NT2/D1 (cell line): Measurements from ENCODE around the gene FANCF.

ENCODE experiments used
- YY1 ChIP-seq: IDR thresholded peaks from 2 replicates; pipeline ENCODE4 v1.6.1; 2011; ENCODE audit not compliant: insufficient read length, insufficient read depth
- ZNF274 ChIP-seq: IDR thresholded peaks from 2 replicates; pipeline ENCODE4 v1.6.1; 2011; ENCODE audit warnings: mild to moderate bottlenecking, low read depth, low read length

GRCh38 chr11:22674470-22675439 lies 49.1 kb upstream of the FANCF start:
- no peak for TF ChIP-seq YY1
- TF ChIP-seq ZNF274 = no peak
